ENCODE measurements around the gene DPYSL4. TPM values are rescaled to one million over a fixed set of nuclear protein-coding genes. Genes with fewer than 3 reads are reported as not detected.
"Not testable (repeated sequence)": the region's sequence is repeated elsewhere in the genome, so short reads cannot be mapped to it uniquely, and the experiment has no call there.

DPYSL4 gene
- total RNA-seq, 1 experiment from 2014 or later, result 19.6 TPM

DNA sequence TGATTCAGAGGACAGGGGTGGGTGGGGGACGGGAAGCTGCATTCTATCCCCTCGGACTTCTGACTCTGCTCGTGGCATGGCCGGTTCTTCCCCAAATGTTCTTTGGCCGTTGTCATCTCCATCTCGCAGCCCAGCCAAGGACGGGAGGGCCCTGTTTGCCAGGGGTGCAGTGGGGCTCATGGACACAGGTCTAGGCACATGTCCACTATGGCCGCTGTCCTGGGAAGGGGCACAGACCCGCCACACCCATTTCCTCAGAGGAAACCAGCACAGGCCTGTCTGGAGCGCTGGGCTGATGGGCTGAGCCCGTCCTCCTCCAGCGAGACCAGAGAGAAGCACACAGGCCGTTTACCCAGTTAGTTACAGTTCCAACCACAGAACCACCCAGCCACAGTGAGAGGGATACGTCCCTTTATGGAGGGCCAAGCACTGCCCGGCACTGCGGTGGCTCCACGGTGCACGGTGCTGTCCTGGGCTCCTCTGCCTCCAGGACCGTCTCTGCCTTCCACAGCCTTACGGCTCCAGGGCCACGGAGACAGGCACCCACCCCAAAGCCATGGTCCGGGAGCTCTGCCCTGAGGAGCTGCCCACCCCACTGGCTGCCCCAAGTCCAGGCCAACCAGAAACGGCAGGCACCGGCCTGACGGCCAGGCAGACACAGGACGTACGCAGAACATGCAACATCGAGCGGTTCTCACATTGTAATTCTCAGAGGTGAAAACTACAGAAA lies 20.2 kb downstream of the DPYSL4 start:
- no peak for DNase-seq (ENCODE audit: low spot score)

DNA sequence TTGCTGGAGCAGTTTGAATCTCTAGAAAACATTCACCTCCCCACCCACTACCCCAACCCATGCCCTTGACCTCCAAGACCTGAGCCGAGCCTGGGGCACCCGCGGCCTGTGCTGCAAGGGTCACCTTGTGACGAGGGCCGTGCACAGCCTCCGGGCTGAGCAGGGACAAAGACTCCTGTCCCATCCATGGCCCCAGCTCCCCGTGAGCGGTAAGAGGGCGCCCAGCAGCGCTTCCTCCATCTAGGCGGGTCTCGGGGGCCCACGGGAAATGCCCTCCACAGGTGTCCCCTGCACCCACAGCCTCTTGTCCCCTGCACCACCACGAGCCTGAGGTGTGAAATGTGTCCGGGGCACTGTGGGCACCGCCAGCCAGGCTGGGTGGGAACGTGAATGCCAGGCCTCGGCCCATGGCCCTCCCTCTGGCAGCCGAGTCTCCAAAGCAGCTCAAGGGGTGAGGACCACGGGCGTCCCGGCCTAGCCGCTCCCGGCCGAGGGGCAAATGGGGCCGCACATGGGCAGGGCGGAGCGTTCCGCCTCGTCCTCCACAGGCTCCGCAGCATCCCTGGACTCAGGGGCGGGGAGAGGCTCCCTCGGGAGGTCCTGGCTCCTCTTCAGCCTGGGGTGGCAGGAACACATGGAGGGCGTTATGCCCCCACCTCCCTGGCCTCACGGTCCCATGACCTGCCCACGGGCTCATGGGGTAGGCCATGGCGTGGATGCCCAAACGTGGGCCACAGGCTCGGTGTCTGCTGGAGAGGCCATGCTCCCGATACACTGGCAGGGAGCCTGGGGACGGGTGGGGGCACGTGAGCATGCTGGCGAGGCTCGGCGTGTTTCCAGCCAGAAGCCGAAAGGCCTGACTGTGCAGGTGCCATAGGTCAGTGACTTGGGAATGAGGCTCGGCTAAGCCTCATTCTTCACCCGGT lies 21.1 kb downstream of the DPYSL4 start:
- DNase-seq (ENCODE audit: low spot score), result no peak

DNA sequence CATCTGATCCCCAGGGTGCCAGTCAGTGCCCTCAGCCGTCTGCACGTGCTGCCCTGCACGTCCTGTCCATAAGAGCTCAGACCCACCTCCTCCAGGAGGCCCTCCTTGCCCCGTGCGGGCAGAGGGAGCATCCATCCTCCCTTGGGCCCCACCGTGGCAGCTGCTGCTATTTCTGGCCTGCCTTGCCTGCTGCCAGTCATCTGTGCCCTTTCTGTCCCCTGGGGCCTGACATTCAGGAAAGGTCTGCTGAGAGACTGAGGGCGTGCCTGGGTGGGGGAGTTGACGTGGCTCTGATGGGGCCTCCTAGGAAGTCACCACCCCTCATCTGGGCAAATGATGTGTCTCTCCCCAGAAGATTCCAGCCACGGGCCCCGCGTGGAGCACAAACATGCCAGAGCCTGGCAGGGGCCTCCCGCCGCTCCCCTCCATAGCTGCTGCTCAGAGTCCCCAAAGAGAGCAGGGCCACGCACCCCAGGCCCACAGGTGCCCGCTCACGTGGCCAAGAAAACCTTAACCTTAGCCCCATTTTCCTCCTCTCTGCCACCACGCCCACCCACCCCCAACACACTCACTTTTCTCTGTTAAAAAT lies 21.8 kb downstream of the DPYSL4 start:
- DNase-seq (ENCODE audit: low spot score), result no peak

DNA sequence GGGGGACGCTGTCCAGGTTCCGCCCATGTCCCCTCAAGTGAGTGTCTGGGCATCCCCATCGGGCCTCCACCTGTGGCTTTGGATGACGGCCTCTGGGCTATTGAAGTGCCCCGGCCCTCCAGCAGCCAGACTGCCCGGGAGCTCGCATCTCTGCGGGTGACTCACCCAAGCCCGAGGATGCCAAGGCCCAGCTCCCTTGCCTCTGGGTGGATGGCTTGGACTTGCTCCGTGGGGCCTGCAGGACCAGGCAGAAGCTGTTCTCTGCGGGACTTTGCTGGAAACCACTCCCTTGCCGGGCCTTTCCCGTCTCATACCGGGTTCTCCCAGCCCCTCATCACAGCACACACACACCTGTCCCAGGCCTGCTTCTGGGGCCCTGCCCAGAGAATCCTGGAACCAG lies 22.4 kb downstream of the DPYSL4 start:
- DNase-seq (ENCODE audit: low spot score), result no peak

DNA sequence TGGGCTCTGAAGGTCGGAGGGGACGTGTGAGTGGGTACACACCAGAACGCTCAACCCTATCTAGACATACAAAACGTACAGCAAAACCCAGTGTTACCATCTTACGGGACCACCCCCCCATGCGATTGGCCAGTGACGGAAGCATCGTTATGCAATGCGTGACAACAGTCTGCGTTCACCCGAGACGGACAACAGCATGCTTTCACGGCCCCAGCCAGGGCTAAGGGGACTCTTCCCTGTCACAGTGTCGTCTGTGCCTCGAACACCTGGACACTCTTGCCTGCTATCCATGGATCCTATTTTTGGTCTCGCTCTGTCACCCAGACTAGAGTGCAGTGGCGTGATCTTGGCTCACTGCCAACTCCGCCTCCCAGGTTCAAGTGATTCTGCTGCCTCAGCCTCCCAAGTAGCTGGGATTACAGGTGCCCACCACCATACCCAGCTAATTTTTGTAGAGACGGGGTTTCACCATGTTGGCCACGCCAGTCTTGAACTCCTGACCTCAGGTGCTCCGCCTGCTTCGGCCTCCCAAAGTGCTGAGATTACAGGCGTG lies 23.3 kb downstream of the DPYSL4 start:
- DNase-seq (ENCODE audit: low spot score), result no peak

DNA sequence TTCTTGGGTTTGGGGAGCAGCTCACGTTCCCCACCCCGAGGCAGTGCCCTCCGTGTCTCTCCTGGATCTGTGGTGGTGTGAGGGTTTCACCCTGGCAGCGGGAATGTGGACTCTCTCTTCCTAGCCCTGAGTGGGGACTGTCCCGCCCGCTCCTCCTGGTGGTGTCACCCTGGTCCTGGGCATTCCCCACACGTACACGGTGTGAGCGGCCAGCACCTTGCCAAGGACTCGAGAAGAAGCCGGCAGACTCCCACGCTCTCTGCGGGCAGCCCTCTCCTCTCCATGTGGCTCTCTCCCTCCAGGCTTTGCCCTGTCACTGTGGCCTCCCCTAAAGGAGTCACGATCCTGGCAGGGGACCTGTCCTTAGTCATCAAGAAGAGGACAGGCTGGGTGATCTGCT lies 24.0 kb downstream of the DPYSL4 start:
- DNase-seq (ENCODE audit: low spot score), result no peak

DNA sequence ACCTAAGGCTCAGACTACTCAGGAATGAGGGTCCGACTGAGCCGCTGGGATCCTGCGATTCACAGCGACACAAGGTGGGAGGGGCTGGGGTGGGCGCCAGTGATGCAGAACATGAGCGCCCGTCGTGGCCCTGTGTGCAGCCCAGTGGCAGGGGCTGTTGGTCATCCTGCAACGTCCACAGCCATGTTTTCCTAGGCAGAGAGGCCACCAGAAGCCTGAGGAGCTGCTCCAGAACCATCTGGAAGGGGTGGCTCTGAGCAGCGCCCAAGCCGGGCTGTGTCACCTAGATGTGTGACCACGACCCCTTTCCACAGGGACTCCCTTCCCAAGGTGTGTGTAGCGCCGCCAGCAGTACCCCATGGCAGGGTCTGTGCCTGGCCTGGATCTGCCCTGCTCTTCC lies 24.5 kb downstream of the DPYSL4 start:
- DNase-seq (ENCODE audit: low spot score), result no peak

DNA sequence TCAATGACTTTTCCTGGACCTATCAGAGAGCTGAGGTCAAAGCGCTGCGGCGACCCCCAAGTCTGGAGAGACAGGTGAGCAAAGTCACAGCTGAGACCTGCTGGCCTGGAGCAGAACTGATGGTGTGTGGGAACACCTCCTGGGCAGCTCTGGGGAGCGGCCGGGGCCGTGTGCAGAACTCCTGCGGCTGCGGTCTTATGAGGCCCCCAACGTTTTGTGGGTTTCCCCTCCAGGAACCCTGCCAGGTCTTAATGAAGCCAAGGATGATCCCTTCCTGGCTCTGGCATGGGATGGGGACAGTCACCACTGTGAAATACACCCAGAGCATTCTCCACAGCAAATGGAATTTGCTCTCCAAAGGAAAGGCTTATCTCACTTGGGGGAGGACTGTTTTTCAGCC lies 26.1 kb downstream of the DPYSL4 start:
- DNase-seq (ENCODE audit: low spot score), result no peak

DNA sequence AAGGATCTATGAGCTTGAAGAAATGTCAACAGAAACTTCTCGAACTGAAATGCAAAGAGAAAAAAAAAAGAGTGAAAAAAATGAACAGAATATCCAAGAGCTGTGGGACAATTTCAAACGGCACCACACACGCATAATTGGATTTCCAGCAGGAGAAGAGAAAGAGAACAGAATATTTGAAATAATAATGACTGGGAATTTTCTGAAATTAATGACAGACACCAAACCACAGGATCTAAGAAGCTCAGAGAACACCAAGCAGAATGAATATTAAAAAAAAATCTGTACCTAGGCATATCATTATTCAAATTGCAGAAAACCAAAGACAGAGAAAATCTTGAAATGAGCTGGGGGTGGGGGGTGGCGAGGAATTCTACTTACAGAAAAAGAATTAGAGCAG lies 27.2 kb downstream of the DPYSL4 start:
- DNase-seq (ENCODE audit: low spot score), result no peak

DNA sequence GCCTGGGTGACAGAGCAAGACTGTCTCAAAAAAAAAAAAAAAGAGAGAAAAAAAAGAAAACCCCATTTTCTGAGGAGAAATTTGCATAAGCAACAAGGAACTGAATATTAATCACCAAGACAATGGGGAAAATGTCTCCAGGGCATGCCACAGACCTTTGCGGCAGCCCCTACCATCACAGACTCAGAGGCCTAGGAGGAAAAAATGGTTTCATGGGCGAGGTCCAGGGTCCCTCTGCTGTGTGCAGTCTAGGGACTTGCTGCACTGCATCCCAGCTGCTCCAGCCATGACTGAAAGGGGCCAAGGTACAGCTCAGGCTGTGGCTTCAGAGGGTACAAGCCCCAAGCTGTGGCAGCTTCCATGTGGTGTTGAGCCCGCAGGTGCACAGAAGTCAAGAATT lies 29.7 kb downstream of the DPYSL4 start:
- DNase-seq (ENCODE audit: low spot score), result not testable (repeated sequence)

DNA sequence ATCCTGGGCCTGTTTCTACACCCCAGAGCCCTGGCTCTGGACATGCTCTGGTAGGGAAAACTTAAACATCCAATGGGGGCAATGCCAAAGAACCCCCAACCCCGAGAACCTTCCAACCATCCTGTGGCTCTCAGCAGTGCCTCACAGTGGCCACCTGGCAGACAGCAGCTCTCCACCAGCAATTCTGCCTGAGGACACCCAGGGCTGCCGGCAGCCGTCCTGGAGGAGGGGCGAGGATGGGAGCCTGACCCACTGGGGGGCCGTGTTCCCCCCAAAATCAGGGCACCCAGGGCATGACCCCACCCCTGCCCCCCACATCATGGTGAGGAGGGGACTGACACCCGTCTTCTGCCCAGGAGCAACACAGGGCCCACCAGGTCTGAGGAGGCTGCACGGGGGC lies 32.7 kb downstream of the DPYSL4 start:
- DNase-seq (ENCODE audit: low spot score), result no peak

DNA sequence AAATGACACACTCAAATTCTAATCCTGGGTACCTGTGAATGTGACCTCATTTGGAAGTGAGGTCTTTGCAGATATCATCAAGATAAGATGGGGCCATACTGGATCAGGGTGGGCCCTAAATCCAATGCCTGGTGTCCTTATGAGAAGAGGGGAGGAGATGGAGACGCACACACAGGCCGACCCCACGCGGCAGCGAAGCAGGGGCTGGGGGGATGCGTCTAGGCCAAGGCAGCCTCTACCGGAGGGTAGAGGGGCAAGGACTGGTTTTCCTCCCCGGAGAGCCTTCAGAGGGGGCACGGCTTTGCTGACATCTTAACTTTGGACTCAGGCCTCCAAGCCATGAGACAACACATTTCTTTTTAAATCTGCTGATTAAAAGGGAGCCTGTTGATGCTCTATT lies 33.3 kb downstream of the DPYSL4 start:
- DNase-seq (ENCODE audit: low spot score), result no peak

DNA sequence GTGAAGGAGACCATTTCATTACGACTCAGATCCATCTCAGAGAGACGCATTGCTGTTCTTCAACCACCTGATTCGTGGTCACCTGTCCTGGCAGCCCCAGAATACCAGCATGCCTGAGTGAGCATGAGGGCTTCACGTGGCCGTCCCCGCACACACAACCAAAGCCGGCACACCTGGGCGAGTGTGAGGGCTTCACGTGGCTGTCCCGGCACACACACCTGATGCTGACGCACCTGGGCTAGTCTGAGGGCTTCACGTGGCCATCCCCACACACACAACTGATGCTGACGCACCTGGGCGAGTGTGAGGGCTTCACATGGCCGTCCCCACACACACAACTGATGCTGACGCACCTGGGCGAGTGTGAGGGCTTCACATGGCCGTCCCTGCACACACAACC lies 34.2 kb downstream of the DPYSL4 start:
- DNase-seq (ENCODE audit: low spot score), result not testable (repeated sequence)

DNA sequence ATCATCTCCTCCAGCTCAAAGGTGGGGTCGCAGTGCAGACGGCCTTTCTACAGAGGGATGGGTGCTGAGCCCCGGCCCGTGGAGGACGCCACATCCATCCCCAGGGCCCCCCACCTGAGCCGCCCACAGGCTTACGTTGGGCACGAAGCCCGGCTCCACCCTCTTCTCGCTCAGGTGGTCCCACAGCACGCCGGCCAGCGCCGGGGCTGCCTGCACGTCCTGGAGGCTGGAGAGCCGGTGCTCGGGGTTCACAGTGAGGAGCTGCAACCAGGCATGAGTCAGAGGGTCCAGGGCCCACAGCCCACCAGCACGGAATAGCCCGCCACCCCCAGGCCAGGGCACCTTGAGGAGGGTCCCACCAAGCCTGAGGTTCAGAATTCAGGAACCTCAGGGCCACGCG lies 36.0 kb downstream of the DPYSL4 start:
- no peak for DNase-seq (ENCODE audit: low spot score)

DNA sequence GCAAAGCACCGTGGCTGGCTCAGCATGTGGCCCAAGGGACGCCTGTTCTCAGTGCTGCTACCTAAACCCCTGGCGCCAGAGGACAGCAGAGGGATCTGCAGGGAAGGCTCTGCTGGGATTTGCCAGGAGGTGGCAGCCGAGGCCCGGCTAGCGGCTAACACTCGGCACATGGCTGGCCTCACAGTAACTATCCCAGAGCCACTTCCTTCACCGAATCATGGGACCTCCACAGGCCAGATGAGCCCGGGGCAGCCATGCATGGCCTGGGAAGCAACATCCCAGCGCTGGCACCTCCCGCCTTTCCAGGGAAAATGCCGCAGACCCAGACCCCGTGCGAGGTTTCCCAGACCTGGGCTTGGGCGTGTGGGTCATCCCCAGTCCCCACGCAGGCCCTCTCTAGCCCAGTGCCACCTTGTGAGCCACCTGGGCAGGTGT lies 36.4 kb downstream of the DPYSL4 start:
- peak; percentile 84 for DNase-seq (ENCODE audit: low spot score)

DNA sequence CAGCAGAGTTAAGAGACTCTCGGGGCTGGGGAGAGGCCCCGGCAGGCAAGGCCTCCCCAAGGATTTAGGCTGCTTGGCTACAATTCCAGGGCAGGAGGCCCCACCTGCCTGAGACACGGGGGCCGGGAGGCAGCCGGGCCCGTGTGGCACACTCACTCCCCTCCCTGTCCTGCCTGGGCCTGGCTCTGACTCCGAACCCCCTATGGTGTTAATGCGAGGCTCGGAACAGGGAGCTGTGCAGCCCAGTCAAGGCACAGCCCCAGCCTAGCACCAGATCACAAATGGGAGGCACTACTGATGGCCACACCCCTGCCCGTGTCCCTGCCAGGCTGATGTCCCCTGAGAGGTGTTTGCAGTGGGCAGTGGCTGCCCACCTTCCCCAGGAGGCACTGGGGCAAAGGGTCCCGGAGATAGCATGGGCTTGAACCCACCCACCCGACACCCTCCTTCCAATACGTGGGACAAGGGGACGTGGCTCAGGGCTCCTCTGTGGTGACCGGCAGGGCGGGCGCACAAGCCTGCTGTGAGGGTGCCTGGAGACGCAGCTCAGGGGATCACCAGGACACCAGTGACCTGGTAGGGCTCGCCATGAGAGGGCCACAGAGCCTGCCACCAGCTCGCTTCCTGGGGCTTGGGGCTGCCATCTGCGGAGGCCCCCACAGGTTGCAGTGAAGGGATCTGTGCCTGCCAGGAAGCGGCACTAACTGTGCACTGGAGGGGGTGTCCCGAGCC lies 37.0 kb downstream of the DPYSL4 start:
- no peak for DNase-seq (ENCODE audit: low spot score)

DNA sequence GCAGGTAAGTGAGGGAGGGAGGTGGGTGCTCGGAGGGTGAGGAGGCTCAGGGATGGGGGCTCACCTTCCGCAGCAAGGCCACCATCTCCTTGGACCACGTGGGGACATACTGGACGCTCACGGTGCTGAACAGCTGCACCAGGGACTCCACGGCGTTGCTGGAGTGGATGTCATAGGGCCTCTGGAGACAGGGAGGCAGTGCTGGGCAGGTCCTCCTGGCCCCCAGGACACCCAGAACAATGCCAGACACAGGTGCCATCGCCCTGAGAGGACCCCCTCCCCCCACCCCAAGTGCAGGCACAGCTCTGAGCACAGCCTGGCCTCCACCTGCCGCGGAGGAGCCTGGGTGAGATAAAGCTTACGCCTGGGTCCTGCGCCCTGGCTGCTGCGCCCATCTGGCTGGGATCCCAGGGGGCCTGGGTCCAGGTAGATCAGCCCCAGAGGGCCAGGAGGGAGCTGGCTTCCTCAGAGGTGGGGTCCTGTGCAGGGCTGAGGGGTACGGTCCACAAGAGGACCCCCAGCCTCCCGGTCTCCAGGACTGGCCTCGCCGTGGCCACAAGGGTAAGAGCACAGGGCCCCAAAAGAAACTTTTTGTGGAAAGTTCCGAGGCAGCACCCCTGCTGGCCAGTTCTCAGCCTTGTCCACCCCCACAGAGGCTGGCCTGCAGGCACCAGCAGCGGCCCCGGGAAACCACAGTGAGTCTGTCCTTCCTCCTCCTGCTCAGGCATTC lies 37.8 kb downstream of the DPYSL4 start:
- DNase-seq (ENCODE audit: low spot score), result no peak

DNA sequence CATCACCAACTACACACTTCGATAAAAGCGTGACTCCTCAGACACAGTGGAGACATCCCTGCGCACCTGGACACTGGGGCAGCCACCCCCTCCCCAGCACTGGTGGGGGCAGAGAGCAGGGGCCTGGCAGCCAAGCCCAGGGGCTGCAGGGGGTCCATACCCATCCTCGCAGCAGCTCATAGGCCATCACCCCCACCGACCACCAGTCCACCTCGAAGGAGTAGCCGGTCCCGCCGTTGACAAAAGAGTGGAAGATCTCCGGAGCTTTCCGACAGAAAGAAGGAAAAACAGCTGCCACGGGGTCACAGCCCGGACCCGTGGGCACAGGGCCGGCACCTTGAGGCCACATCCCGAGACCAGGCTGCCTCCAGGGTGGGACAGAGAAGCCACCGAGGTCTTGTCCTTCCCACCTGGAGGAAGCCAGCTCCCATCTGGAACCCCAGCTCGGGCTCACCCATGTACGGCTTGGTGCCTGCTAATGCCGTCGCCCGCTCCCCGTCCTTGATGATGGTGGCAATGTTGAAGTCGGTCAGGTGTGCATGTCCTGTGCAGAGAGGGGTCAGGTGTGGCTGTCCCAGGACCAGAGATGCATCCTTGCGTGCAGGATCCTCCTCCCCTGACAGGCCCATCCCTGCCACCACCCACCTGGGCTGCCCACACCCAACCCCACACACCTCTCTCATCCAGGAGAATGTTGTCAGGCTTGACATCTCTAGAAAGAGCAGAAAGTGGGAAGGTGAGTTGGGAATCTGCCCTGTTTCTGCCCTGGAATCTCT lies 38.5 kb downstream of the DPYSL4 start:
- DNase-seq (ENCODE audit: low spot score), result no peak

DNA sequence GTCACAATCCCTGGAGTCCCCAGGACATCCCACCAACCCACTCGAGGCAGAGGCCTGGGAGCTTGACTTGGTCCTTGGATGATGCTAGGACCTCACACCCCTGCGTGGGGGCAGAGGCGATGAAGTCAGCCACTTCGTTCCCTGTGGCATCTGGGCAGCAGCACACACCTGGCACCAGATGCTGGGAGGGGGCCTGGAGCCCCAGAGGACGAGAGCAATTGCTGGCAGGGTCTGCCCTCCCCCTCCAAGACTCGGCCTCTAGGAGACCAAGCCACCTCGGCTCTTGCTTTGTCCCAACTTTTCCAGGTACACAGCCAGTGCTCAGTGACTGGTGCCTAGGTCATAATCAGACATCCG lies 39.1 kb downstream of the DPYSL4 start:
- DNase-seq (ENCODE audit: low spot score), result no peak
